GM12873 (cell line): Measurements from ENCODE around the gene PID1.

Experiments
- TF ChIP-seq, protein P1 (sequence below): IDR thresholded peaks from 2 replicates; pipeline ENCODE4 v1.5.1; 2012; ENCODE audit warnings: low read depth, mild to moderate bottlenecking, moderate library complexity, low read length, control low read depth; ENCODE audit not compliant: insufficient read depth; ENCODE audit errors: missing control alignments

PID1 gene

DNA sequence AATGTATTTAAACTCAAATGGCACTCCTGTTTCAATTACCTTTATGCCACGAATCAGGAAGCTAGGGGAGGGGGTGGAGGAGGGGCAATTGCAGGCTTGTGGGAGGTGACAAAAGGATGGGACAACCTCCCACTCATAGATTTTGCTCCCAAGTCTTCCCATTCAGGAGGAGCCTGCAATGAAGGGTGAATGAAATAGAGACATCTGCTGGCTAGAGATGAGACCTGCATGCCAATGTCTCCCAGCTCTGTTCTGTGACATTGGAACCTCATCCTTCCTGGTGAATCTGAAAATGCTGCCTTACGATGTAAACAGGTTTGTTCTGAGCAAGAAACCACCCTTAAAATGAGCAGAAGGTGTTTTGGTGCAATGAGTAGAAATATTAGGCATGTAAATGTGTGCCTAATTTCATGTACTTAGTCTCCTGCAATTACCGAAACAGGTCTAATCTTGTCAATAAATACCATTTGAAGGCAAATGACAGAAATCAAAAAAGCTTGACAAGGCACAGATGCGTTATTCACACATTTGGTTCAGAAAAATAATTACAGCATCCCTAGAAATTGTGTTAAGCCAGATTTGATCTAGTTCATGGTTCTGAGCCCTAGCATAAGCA lies 2.7 kb upstream of the PID1 start:
- TF ChIP-seq, protein P1, sequence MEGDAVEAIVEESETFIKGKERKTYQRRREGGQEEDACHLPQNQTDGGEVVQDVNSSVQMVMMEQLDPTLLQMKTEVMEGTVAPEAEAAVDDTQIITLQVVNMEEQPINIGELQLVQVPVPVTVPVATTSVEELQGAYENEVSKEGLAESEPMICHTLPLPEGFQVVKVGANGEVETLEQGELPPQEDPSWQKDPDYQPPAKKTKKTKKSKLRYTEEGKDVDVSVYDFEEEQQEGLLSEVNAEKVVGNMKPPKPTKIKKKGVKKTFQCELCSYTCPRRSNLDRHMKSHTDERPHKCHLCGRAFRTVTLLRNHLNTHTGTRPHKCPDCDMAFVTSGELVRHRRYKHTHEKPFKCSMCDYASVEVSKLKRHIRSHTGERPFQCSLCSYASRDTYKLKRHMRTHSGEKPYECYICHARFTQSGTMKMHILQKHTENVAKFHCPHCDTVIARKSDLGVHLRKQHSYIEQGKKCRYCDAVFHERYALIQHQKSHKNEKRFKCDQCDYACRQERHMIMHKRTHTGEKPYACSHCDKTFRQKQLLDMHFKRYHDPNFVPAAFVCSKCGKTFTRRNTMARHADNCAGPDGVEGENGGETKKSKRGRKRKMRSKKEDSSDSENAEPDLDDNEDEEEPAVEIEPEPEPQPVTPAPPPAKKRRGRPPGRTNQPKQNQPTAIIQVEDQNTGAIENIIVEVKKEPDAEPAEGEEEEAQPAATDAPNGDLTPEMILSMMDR = peak; percentile 83

DNA sequence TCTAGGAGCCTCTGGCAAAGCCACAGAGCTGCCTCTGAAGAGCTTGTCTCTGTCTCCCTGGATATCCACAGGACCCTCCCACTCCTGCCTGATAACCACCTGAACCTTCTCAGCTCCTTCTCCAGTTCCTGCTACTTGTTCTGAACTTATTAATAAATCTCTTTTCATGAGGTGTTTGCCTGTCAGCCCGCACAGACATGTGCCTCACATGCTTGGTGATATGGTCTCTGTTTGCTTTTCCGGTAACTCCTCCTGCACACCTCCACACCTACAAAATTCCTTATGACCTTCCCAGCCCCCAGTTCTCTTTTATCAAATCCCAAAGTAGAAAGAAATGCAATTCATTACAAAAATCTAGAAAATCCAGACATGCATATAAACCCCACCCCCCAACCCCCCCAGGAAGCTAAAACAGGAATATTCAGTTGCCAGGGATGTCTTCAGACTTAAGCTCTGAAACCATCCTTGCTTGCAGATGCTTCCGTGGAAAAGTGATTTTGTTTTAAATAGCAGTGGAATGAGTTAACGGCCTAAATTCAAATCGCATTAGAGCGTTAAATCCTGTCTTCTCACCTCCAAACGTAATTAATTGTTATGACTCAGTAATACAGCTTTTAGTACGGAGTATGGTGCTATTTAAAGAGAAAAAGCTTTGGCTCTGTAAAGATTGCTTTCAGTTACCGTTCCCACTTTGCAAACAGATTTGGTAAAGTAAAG lies 2.1 kb upstream of the PID1 start:
- TF ChIP-seq, protein P1 = no peak

DNA sequence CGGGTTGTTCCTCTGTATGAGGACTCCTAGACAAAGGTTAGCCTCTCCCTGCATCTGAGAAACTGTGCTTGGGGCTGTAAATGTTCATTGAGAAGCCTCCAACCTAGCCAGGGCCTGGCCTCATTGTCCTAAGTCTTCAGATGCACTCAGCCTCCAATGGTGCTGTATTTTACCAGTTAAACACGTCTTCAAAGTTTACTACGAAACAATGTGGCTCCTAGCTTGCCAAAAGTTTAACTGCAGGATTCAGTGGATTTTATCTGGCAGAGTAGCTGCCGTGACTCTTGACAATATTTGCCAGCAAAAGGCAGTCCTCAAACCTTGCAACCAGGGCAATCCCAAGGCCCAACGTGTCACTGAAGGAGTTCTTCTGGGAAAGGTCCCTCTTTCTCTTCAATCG lies 1.1 kb downstream of the PID1 start:
- TF ChIP-seq, protein P1 = no peak

DNA sequence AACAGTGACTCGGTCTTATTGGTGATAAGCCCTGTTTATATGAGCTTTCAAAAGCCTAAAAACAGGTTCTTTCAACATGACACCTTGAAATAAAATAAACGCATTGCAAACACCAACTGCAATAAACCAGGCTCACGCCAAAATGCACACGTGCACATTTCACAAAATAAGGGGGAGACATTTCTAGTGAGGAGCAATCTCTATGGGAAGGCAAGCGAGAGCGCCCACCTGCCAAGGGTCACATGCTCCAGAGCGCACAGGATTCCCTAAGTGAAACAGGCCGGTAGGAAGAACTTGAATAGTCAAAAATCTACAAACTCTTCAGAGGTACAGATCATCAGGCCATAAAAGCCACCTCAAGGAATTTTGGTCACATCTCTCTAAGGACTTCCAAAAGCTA lies 1.9 kb downstream of the PID1 start:
- TF ChIP-seq, protein P1 = no peak

DNA sequence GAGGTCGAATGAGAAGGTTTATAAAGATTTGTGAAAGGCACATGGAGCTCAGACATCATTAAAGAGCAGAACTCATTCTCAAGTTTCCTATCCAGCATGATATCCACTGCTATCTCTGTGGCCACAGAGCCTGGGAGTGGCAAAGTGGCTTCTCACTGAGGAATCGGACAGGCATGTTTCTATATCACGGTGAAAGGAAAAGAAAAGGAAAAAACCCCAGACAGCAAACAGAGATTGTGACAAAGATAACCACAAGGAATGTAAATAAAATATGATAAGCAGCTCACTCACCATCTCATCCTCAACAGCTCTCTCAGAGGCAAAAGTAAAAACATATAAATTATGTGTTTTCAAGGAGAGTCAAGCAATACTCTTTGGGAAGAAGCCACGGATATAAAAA lies 2.5 kb downstream of the PID1 start:
- TF ChIP-seq, protein P1 = no peak

DNA sequence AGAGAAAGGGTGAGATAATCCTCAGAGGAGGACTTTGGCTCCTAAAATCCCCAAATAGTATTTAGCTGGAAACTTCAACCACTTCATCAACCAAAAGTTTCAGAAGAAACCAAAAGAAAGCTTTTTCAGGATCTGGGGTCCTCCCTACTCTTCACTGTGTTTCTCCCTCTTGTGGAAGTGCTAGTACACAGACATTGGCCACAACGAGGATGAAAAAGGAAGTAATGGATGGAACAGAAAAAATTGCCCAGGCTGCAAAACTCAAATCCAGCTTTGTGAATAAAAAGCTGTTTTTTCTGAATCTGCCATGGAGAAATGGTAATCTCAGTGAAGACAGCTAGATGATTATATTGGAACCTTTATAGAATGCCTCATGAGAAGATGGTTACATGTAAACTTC lies 4.0 kb downstream of the PID1 start:
- TF ChIP-seq, protein P1 = no peak

DNA sequence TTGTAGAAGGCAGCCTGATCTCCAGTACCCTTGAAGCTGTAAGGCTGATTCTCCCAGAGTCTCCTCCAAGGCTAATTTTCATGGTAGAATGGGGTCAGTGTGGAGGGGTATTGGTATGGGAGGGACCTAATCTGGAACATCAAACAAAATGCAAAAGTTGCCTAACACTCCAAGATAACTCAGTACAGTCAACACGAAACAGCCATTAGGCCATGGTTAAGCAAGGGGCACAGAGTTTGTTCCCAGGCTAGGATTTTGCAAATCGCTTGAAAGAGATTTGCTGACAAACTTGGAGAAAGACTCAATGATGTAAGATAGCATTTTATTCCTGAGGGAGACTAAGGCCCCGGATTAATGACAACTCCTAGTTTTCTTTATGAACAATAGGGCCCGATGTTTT lies 5.4 kb downstream of the PID1 start:
- TF ChIP-seq, protein P1 = no peak
